Breast epithelium (tissue), 3 donors: ENCODE measurements around the gene ACTN4.

Source experiments
- POLR2A ChIP-seq: fragments of 450-650 bp; IDR thresholded peaks from one replicate; pipeline ENCODE4 v1.6.1; 2016; ENCODE audit warnings: antibody characterized with exemption, mild to moderate bottlenecking, moderate library complexity
- POLR2AphosphoS5 ChIP-seq, 3 donors: sonication (generic); formaldehyde crosslinking; IDR thresholded peaks; one replicate each; pipeline ENCODE4 v1.6.1; 2017; ENCODE audit warnings: antibody characterized with exemption in 3 of 3
- TF ChIP-seq, protein P1 (sequence below), 3 donors: fragments of 450-650 bp; IDR thresholded peaks; one replicate each; pipeline ENCODE4 v1.5.1; 2016 to 2017; ENCODE audit warnings: antibody characterized with exemption in 3 of 3, mild to moderate bottlenecking in 3 of 3, moderate library complexity in 3 of 3

DNA sequence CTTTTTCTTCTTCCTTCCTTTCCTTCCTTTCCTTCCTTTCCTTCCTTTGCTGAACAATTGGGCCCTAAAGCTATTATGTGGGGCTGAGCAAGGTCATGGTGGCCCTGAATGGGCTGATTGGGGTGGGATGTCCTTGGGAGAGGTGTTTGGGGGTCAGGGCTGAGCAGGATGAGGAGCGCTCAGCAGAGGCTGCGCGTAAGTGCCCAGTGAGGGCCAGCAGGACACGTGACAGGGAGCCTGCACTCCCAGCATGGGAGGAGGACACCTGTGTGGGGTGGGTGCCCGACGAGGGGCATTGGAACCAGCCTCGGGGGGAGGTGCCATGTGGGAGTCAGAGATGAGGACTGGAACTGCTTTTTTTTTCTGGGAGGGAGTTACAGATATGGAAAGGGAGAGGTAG lies 131.3 kb downstream of the ACTN4 start:
- TF ChIP-seq, protein P1, sequence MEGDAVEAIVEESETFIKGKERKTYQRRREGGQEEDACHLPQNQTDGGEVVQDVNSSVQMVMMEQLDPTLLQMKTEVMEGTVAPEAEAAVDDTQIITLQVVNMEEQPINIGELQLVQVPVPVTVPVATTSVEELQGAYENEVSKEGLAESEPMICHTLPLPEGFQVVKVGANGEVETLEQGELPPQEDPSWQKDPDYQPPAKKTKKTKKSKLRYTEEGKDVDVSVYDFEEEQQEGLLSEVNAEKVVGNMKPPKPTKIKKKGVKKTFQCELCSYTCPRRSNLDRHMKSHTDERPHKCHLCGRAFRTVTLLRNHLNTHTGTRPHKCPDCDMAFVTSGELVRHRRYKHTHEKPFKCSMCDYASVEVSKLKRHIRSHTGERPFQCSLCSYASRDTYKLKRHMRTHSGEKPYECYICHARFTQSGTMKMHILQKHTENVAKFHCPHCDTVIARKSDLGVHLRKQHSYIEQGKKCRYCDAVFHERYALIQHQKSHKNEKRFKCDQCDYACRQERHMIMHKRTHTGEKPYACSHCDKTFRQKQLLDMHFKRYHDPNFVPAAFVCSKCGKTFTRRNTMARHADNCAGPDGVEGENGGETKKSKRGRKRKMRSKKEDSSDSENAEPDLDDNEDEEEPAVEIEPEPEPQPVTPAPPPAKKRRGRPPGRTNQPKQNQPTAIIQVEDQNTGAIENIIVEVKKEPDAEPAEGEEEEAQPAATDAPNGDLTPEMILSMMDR (IDR thresholded peaks at IDR 0.05): no peak
- TF ChIP-seq POLR2AphosphoS5 (IDR thresholded peaks at IDR 0.05) (no peak), POLR2A (no peak)
